ENCODE data around the gene INSYN1.
"Not testable (repeated sequence)": the region's sequence is repeated elsewhere in the genome, so short reads cannot be mapped to it uniquely, and the experiment has no call there.

Gene INSYN1

DNA sequence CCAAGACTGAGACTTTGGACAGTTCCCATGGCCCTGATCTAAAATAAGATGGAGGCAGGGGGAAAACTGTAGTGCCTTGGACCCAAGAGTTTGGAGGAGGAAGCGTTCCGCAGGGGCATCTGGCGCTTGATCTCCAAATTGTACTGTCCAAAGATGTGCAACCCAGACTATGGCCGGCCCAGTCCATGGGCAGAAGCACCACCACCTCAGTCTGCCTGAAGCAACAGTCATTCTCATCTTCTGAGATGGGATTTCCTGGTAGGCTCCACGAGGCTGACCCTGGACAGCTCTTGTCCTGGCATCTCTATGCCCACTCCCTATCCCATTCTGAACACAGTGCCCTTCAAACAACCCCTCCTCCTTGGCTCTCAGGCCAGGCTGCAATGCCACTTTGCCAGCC lies 3.6 kb downstream of the INSYN1 start:
- no peaks in the 10 kb centered on the region for H3K4me1 Mint-ChIP-seq (ENCODE audit: low read depth)

DNA sequence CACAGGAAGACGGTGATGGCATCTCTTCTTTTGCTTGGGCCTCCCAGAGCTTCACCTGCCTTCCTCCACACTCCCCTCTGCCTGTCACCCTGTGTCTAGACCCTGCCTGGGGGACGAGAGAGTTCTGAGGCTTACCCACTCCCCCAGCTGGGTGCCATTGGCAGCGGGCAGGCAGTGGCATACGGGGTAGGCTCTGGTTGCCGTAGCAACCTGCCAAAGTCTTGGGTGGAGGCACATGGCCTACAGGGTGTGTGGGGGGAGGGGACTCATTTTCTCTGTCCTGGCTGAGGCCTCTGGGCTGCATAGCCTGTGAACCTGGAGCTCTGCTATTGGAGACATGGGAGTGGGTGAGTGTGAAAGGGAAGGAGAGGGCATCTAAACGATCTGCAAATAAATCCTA lies 4.4 kb downstream of the INSYN1 start:
- H3K27me3 Mint-ChIP-seq (ENCODE audit: low read depth), result peaks cover 44% of the 10 kb centered on the region
- no peaks in the 10 kb centered on the region for H3K9me3 Mint-ChIP-seq
- H3K27ac Mint-ChIP-seq, result no peak overlapping the region
- no peaks in the 10 kb centered on the region for H3K36me3 Mint-ChIP-seq (ENCODE audit: low read depth)
- no peak overlapping the region for H3K4me3 Mint-ChIP-seq
- H3K4me1 Mint-ChIP-seq (ENCODE audit: low read depth), result no peaks in the 10 kb centered on the region

More for the DNA sequence above, 3.6 kb downstream of the INSYN1 start:
- peaks cover 52% of the 10 kb centered on the region for H3K27me3 Mint-ChIP-seq (ENCODE audit: low read depth)
- H3K27ac Mint-ChIP-seq, result no peak overlapping the region
- H3K36me3 Mint-ChIP-seq (ENCODE audit: low read depth), result no peaks in the 10 kb centered on the region
- H3K4me3 Mint-ChIP-seq, result no peak overlapping the region
- H3K9me3 Mint-ChIP-seq, result no peaks in the 10 kb centered on the region

DNA sequence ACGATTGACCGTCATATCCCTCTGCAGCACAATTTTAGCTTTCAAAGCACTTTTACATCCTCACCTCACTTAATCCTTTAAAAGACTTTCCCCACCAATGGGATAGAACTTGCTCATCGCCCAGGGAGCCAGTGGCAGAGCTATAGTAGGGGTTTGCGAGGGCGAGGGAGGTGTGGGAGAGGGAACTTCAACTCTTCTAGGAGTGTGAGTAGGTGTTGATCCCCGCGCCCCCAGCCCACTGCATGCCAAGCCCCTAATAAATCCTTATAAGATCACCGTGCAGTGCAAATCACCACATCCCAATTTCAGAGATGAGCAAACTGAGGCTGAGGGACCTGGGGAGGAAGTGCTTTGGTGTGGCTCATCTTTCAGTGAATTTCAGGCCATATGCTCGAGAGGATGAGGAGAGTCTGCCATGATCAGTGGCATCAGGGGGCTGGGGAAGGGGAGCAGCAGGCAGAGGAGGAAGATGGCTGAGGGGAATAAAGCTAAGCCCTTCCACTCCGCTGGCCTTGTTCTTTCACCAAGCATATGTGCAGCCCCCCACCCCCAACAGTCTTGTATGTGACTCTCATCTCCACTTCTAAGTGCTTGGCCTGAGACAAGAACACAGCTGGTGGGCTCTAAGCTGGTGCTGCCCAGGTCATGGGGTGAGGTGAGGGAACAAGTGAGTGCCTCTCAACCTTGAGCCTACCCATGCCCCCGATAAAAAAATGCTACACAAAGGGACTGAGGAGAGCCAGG lies 5.1 kb downstream of the INSYN1 start:
- H3K36me3 Mint-ChIP-seq (ENCODE audit: low read depth), result no peaks in the 10 kb centered on the region
- H3K9me3 Mint-ChIP-seq, result no peaks in the 10 kb centered on the region
- H3K27ac Mint-ChIP-seq, result no peak overlapping the region
- no peak overlapping the region for H3K4me3 Mint-ChIP-seq
- peaks cover 41% of the 10 kb centered on the region for H3K27me3 Mint-ChIP-seq (ENCODE audit: low read depth)
- H3K4me1 Mint-ChIP-seq (ENCODE audit: low read depth), result no peaks in the 10 kb centered on the region

DNA sequence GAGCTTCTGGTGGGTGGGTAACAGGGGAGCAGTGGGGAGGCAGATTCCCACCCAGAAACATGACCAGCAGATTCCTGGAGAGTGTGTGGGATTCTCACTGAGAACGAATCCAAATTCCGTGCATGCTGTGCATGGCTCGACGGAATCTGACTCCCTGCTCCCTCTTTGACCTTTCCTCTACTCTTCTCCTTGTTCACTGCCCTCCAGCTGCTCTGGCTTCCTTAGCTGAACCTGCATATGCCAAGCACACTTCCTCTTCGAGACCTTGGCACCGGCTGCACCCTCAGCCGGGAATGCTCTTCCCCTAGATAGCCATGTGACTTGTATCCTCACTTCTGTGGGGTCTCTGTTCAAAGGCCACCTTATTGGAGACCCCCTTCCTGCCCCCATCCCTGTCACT lies 6.3 kb downstream of the INSYN1 start:
- Mint-ChIP-seq H3K4me1 (ENCODE audit: low read depth) (no peaks in the 10 kb centered on the region), H3K9me3 (no peaks in the 10 kb centered on the region), H3K27ac (no peak overlapping the region), H3K36me3 (ENCODE audit: low read depth) (no peaks in the 10 kb centered on the region), H3K4me3 (no peak overlapping the region), H3K27me3 (ENCODE audit: low read depth) (peaks cover 41% of the 10 kb centered on the region)

DNA sequence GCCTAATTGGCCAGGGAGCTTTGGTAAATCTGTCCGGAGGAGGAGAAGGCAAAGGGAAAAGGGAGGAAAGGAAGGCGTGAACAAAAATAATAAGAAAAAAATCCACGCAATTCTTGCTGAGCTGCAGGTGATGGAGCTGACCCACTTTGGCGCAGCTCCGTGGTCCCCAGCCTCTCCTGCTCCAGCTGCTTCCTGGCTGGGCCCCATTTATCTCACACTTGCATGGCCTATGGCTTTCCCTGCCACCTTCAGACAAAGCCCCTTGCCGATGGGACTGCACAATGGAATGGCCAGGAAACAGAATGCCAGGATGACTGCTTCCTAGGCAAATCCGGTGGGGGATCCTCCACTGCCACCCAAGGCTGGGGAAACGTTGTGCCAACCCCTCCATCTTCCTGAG lies 6.9 kb downstream of the INSYN1 start:
- Mint-ChIP-seq H3K4me1 (ENCODE audit: low read depth) (no peaks in the 10 kb centered on the region), H3K27me3 (ENCODE audit: low read depth) (peaks cover 37% of the 10 kb centered on the region), H3K36me3 (ENCODE audit: low read depth) (no peaks in the 10 kb centered on the region), H3K9me3 (no peaks in the 10 kb centered on the region), H3K27ac (no peak overlapping the region), H3K4me3 (no peak overlapping the region)

DNA sequence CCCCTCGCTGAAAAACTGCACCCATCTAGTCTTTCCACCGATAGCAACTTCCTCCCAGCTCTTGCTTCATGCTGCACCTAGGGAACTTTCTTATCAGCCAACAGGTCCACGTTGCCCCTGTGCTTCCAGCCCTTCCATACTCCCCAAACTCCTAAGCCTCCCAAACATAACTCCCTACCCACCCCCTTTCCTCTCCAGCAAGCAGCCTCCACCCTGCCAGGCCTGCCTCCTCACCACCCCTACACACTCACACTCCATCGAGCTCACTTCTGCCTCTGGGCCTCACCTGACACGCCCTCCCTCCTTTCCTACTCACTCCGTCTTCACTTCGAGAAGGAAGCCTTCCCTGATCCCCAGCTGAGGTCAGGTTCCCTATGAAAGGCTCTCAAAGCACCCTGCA lies 8.1 kb downstream of the INSYN1 start:
- Mint-ChIP-seq H3K27me3 (ENCODE audit: low read depth) (peaks cover 27% of the 10 kb centered on the region), H3K9me3 (no peaks in the 10 kb centered on the region), H3K4me3 (no peak overlapping the region), H3K27ac (no peak overlapping the region), H3K4me1 (ENCODE audit: low read depth) (no peaks in the 10 kb centered on the region), H3K36me3 (ENCODE audit: low read depth) (no peaks in the 10 kb centered on the region)

DNA sequence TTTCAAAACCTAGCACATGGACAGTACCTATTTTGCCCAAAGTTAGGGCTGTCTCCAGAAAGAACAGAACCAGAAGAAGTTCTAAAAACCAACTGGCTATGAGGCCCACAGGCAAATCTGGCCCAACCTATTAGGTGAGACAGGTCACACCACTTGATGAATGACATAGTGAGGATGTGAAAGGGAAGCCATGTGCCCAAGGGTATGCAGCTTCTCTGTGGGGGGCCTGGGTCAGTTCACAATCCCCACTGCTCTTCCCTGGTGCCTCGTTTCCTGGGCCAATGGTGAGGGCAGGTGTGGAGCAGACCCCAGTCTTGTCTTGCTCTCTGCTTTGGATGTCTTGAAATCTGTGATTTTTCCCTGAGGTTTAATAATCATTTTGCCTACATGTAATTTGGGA lies 8.9 kb downstream of the INSYN1 start:
- Mint-ChIP-seq H3K4me3 (no peak overlapping the region), H3K36me3 (ENCODE audit: low read depth) (no peaks in the 10 kb centered on the region), H3K27me3 (ENCODE audit: low read depth) (peaks cover 19% of the 10 kb centered on the region), H3K9me3 (no peaks in the 10 kb centered on the region), H3K27ac (no peak overlapping the region), H3K4me1 (ENCODE audit: low read depth) (no peaks in the 10 kb centered on the region)

DNA sequence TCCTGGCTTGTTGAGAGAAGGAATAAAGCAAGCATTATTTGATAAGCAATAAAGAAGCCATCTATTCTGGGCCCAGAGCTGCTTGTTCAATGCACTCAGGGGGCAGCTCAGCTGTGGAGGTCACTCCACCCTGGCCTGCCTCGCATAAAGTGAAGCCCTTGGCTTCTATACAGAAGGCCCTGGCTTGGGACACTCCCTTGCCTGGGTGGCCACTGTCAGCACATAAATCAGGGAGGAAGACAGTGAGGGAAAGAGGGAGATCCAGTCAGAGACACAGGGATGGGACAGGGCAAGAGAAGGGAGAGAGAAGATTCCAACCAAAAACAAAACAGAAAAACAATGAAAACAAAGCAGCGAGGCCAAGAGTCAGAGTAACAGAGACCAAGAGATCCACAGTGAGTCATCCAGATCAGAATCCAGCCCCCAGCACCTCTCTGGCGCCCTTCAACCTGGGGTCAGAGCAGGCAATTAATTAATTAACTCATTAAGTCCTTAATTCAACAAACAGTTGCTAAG lies 11.8 kb downstream of the INSYN1 start:
- Mint-ChIP-seq H3K27me3 (ENCODE audit: low read depth) (peaks cover 5% of the 10 kb centered on the region), H3K36me3 (ENCODE audit: low read depth) (no peaks in the 10 kb centered on the region), H3K9me3 (no peaks in the 10 kb centered on the region), H3K4me1 (ENCODE audit: low read depth) (no peaks in the 10 kb centered on the region), H3K27ac (no peak overlapping the region), H3K4me3 (no peak overlapping the region)

DNA sequence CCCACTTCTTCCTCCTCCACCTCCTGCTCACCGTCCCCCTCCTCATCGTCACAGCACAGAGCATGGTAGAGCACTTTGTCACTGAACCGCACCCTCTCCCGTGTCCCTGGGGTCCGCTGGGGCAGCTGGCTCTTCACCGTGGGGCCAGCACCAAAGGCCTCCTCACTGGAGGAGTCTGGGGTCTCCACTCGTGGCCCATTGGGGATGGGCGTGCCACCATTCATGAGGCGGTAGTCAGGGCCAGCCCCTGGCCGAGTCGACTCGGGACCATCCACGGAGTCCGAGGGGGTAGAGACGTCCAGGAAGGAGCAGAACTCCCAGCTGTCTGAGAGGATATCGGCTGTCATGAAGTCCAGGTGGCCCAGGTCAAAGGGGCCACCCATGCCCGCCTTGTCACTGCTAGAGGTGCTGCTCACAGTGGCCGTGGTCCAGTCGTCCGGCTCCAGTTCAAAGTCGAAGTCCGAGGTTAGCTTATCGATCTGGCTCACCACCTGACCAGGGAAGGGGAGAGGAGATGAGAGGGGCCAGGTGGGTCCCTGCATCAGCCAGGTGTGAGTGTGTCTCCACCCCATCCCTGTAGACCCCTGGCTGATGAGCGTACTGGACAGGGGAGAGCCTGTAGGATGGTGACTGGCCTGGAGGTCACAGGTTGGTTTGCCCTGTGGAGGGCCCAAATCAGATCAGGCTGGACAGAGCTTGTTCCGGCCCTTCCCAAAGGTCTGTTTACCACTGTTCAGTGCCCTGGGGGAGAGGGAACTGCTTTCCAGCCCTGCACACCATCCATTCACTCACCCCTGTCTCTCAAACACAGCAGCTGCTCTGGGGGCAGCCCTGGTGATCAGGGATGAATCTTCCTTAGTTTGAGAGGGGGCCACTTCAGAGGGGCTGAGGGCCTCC lies 12.8 kb downstream of the INSYN1 start:
- H3K27ac Mint-ChIP-seq, result no peak overlapping the region
- H3K36me3 Mint-ChIP-seq (ENCODE audit: low read depth), result no peaks in the 10 kb centered on the region
- H3K27me3 Mint-ChIP-seq (ENCODE audit: low read depth), result peaks cover 4% of the 10 kb centered on the region
- H3K9me3 Mint-ChIP-seq, result no peaks in the 10 kb centered on the region
- no peak overlapping the region for H3K4me3 Mint-ChIP-seq
- H3K4me1 Mint-ChIP-seq (ENCODE audit: low read depth), result no peaks in the 10 kb centered on the region

DNA sequence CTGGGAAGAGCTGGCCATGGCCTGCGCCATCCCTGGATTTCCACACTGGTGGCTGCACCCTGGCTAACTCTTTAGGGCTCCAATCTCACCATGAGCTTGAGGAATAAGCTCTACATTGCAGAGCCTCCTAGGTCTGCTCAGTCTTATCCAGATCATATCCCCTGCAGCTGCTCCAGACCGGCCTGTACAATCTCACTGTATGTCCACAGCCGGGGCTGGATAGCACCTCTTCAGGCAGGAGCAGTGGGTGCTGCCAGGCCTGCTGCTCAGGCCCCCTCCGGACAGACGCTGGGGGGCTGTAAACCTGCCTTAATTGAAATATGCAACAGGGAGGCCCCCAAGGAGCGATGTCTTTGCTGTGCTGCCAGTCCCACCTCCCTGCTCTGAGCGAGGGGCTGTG lies 15.6 kb downstream of the INSYN1 start:
- Mint-ChIP-seq H3K36me3 (ENCODE audit: low read depth) (no peaks in the 10 kb centered on the region), H3K4me1 (ENCODE audit: low read depth) (no peaks in the 10 kb centered on the region), H3K27me3 (ENCODE audit: low read depth) (no peaks in the 10 kb centered on the region), H3K4me3 (no peak overlapping the region), H3K27ac (no peak overlapping the region), H3K9me3 (no peaks in the 10 kb centered on the region)

DNA sequence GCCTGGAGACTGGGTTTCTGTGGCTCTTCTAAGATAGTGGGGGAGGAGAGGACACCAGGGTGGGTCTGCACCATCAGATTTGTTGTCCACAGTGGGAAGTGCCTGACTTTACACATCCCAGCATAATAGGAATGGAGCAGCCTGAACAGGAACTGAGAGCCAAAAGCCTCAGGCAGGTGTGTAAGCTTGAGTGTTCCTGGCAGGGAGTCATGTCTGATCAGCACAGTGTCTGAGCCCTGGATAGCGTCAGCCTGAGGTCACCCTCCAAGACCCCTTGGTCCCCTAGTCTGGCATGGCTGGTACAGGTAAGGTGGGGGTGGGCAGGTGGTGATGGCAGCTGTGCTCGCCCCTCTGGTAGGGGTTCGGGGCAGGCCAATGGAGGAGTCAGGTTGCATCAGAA lies 20.2 kb downstream of the INSYN1 start:
- Mint-ChIP-seq H3K27me3 (ENCODE audit: low read depth) (no peaks in the 10 kb centered on the region), H3K27ac (no peak overlapping the region), H3K36me3 (ENCODE audit: low read depth) (no peaks in the 10 kb centered on the region), H3K4me3 (no peak overlapping the region), H3K4me1 (ENCODE audit: low read depth) (no peaks in the 10 kb centered on the region), H3K9me3 (no peaks in the 10 kb centered on the region)

DNA sequence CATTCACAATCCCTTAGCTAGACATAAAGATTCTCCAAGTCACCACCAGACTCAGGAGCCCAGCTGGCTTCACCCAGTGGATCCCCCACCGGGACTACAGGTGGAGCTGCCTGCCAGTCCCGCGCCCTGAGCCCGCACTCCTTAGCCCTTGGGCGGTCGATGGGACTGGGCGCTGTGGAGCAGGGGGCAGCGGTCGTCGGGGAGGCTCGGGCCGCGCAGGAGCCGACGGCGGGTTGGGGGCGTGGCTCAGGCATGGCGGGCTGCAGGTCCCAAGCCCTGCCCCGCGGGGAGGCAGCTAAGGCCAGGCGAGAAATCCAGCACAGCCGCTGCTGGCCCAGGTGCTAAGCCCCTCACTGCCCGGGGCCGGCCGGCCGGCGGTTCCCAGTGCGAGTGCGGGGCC lies 21.1 kb downstream of the INSYN1 start:
- H3K4me3 Mint-ChIP-seq; H3K4me1 Mint-ChIP-seq (ENCODE audit: low read depth); H3K27me3 Mint-ChIP-seq (ENCODE audit: low read depth); H3K27ac Mint-ChIP-seq; H3K36me3 Mint-ChIP-seq (ENCODE audit: low read depth); H3K9me3 Mint-ChIP-seq: not testable (repeated sequence)

DNA sequence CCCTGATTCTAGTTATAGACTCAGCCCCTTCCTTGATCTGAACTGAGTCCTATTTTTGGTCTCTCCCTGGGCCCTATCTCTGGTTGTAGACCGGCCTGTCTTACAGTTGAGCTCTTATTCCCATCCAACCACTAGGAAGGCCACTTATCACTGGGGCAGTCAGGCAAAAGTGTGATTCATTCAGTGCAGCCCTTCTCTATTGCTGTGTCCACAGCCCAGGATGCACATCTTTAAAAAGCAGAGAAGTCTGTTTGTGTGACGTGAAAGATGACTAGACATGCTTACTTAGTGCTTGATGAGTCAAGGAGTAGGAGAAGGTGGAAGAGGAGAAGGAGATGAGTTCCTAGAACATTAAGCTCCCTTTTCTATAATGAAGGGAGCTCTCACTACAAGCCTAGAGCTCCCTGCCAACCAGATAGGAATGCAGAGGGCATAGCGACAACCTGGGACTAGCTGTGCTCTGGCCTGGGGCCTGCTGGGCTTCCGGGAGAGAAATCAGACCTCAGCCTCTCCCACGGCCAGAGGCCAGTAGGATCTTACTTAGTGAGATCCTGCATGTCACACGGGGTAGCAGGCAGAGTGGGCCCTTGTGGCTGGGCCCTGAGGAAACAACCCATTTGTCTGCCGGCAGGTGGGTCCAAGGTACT lies 25.7 kb downstream of the INSYN1 start:
- H3K36me3 Mint-ChIP-seq (ENCODE audit: low read depth), result no peaks in the 10 kb centered on the region
- no peaks in the 10 kb centered on the region for H3K4me1 Mint-ChIP-seq (ENCODE audit: low read depth)
- H3K9me3 Mint-ChIP-seq, result no peaks in the 10 kb centered on the region
- H3K4me3 Mint-ChIP-seq, result no peak overlapping the region
- H3K27me3 Mint-ChIP-seq (ENCODE audit: low read depth), result peaks cover 22% of the 10 kb centered on the region
- H3K27ac Mint-ChIP-seq, result no peak overlapping the region

DNA sequence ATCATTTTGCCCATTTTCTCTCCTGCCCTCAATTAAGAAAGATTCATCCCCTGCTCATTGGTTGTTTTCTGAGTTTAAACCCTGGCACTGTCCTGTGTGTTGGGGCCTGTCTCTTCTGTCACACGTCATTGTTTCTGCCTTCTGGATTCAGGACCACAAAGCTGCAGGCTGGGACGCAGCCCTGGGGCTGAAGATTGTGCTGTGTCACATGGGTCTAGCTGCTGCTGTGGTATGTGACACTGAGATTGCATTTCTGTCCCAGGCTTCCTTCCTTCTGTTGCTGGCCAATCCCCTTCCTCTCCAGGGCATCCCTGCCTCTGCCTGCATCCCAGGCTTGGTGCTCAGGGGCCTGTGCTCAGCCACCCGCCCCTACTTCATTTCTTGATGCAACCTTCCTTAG lies 28.9 kb downstream of the INSYN1 start:
- Mint-ChIP-seq H3K9me3 (no peaks in the 10 kb centered on the region), H3K27me3 (ENCODE audit: low read depth) (peaks cover 27% of the 10 kb centered on the region), H3K4me3 (no peak overlapping the region), H3K36me3 (ENCODE audit: low read depth) (no peaks in the 10 kb centered on the region), H3K4me1 (ENCODE audit: low read depth) (no peaks in the 10 kb centered on the region), H3K27ac (no peak overlapping the region)

DNA sequence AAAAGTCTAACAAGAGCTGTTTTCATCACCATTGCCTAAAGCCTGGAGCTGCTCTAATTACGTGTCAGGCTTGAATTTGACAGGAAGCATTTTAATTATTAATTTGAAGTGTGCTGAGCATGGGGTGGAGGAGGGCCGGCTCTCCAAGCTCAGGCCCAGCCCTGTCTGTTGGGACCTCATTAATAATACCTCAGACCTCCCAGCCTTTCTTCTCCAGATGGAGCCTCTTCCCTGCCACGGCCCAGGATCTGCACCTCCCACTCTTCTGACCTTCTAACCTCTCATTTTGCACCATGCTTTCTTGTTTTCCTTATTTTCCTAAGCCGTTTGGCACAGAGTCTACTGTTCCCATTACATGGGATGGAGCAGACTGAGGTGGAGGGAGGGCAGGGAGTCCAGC lies 30.0 kb downstream of the INSYN1 start:
- Mint-ChIP-seq H3K4me3 (no peak overlapping the region), H3K36me3 (ENCODE audit: low read depth) (no peaks in the 10 kb centered on the region), H3K27me3 (ENCODE audit: low read depth) (peaks cover 27% of the 10 kb centered on the region), H3K4me1 (ENCODE audit: low read depth) (no peaks in the 10 kb centered on the region), H3K27ac (no peak overlapping the region), H3K9me3 (no peaks in the 10 kb centered on the region)

Measured in T-helper 1 cell treated with Interleukin-12 subunit alpha and Interleukin-12 subunit beta and Interleukin-4 antibody, amounts not matched to agents 30 μg/mL and 1 μg/mL, for 36 hours (primary cell).